ENCODE measurements around the gene ELMOD1.

The ELMOD1 gene

DNA sequence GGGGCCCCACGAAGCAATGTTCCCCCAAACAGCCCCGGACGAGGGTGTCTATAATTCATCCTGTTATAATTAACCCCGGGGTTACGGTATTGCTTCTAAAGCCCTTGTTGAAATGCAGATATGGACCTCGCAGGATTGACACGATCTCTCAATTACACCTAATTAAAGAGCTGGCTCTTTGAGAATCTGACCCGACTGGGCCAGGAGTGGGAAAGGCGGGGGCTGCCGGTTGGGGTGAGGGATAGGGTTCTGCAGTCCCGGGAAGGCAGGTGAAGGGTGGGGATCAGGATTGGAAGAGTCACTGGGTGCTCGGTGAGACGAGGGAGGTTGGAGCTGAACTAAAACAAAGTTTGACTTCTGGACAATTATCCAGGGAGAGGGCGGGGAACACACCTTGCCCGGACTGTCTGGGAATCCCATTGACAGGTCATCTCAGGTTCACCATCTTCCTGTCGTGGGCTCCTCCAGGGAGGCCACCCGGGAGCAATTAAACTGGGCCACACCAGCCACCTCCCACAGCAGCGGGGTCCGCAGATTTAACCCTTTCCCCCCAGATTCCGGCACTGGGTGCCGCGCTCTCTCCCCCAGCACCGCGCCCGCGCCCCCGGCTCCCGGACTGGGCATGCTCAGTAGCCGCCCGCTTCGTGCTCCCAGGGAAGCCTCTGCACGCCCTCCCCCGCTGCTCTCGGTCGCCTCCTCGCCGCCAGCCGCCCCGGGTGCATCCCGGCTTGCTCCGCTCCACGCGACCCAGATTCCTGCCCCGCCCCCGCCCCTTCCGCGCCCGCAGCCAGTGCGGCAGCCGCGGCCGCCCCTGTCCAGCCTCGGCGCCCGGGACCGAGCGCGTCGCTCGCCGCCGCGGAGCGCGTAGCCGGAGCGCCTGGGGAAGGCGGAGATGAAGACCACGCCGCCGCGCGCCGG lies at the start of gene ELMOD1:
Gene ELMOD1 (plus strand): TSS at position 688 of the 918 bp plus-strand sequence. CDS start 27,043 bp downstream, outside the sequence.
- peak in 1 of 2 experiments; percentile 14 for DNase-seq
- TF ChIP-seq POLR2A (IDR thresholded peaks at IDR 0.05; ENCODE audit: low read length) = no peak
- TF ChIP-seq GATA1 (IDR thresholded peaks at IDR 0.05; ENCODE audit: low read depth, low read length) = no peak

DNA sequence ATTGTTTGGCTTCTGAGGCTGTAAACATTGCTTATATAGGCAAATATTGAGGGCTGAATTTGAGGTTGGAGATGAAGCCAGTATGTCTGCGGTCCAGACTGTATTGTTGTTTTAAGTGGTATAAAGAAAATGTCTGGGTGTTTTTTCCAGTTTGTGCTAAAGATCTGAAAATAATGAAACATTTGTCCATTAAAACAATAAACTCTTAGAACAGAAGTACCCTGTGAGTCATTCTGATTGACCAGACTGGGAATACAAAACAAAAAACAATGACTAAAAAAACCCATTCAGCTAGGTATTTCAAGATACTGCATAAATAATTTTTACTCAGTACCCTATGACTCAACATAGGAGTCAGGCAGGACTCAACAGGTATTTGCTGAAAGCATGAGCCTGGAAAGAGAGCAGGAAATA lies 45.8 kb upstream of the ELMOD1 start:
- DNase-seq = no peak
- TF ChIP-seq GATA1 (IDR thresholded peaks at IDR 0.05; ENCODE audit: low read depth, low read length) = no peak
- no peak for TF ChIP-seq POLR2A (IDR thresholded peaks at IDR 0.05; ENCODE audit: low read length)

DNA sequence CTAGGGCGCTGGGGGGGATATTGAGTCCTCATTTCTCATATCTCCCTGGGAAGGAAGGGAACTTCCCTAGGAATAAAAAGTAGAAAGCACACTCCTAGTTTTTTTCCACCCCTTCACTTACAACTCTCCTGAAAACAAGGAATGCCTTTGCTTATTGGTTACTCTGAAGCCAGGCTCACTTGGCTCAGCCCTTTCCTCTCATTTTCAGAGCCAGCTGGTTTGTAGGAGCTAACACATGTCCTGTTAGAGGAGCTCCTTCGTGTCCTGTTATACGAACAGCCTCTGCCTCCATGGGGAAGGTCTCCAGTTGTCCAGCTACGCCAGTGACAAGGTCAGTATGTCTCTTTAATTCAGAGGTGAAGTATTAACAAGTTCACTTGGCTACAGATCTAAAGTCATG lies 43.0 kb upstream of the ELMOD1 start:
- DNase-seq = no peak
- TF ChIP-seq GATA1 (IDR thresholded peaks at IDR 0.05; ENCODE audit: low read depth, low read length) = no peak

DNA sequence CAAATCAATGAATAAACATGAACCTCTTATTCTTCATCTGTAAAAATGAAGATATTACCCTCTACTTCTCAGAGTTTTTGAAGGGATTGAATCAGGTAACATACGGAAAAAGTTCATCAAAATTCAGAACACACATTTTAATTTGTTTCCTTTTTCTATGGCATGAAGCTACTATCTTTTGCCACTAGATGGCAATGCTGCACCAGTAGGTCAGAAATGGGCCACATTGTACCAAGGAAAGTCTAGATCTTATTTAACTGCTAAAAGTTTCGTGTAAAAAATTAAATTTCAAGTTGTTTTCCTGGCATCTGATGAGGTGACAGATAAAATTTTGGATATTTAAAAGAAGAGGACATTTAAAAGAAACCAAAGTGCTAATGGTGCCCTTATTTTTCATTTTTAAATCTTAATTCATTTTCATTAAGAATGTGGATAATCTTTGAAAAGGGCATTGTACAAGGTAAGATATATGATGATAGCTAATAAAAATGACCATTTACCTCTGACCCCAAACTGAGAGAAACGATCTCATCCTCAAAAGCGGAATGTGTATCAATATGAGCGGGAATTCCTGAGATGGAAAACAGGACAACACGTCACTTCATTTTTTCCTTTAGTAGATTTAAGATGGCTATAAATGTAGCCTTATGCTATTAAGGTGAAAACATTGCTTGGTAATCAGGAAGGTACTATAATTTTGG lies 41.5 kb upstream of the ELMOD1 start:
- TF ChIP-seq GATA1 (IDR thresholded peaks at IDR 0.05; ENCODE audit: low read depth, low read length) (no peak), POLR2A (IDR thresholded peaks at IDR 0.05; ENCODE audit: low read length) (no peak)
- DNase-seq = peak; percentile 44 to 70

DNA sequence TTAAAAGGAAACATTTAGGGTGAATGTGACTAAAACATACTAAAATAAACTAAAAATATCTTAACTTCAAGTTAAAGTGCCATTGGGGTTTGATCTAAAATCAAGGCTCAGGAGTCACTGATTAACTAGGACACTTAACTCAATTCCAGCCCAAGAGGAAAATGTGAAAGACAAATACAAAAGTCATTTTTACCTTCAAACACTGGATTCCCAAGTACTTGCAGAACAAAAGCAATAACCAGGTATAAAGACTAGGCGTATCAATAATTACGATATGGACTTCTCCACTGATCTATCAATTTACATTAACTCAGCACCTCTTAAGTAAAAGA lies 41.0 kb upstream of the ELMOD1 start:
- no peak for DNase-seq
- no peak for TF ChIP-seq POLR2A (IDR thresholded peaks at IDR 0.05; ENCODE audit: low read length)

DNA sequence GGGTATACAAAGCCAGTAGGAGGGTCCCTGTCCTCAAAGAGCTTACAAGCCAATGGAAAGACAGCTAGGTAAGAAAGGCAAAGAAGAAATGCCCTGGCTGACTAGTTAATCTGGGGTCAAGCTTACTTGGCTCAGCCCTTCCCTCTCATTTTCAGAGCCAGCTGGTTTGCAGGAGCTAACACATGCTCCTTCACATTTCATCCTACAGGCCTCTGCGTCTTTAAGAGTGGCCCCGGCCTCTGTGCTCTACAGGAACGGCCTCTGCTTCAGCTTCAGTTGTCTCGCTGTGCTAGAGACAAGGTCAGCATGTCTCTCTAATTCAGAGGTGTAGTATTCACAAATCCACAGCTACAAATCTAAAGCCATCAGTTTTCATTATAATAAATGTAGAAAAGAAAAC lies 40.6 kb upstream of the ELMOD1 start:
- TF ChIP-seq GATA1 (IDR thresholded peaks at IDR 0.05; ENCODE audit: low read depth, low read length) (no peak), POLR2A (IDR thresholded peaks at IDR 0.05; ENCODE audit: low read length) (no peak)
- no peak for DNase-seq

DNA sequence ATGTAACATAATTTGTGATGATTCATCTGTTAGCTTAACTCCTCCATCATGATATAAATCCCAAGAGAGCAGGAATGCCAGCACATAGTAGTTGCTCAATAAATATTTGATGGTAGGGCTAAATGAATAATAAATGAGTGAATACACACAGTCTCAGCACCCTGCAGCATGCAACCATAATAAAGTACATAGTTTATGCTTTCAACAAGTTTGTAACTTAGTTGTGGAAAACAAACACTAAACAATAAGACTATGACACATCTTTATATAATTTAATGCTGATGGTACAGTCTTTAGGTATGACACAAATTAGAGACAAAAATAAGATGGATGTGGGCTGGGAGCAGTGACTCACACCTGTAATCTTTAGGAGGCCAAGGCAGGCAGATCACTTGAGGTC lies 29.3 kb upstream of the ELMOD1 start:
- no peak for TF ChIP-seq POLR2A (IDR thresholded peaks at IDR 0.05; ENCODE audit: low read length)
- no peak for TF ChIP-seq GATA1 (IDR thresholded peaks at IDR 0.05; ENCODE audit: low read depth, low read length)
- DNase-seq = no peak

DNA sequence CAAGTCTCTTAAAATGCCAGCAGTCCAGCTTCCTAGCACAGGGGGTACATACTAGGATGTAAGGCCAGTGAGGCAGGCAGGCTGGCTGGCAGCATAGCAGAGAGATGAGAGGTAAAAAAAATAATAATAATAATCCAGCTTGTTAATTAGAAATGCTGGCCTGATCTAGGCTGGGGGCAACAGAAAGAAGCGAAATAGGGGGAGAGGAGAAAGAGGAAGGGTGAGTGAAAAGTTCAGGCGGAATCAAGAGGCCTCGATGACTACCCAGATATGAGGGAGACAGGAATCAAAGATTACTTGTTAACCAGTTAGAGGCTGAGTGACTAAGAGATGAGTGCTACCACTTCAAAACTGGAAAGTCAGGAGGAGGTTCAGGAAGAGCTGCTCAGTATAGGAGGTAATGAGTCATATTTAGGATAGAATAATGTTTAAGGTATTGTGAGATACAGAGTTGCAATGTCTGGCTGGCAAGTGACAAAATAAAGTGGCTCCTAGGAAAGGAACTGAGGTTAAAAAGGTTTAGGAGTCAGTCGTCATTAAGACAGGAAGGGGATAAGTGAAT lies 28.2 kb upstream of the ELMOD1 start:
- DNase-seq = peak in 1 of 2 experiments; percentile 12
- TF ChIP-seq POLR2A (IDR thresholded peaks at IDR 0.05; ENCODE audit: low read length) (no peak), GATA1 (IDR thresholded peaks at IDR 0.05; ENCODE audit: low read depth, low read length) (no peak)

DNA sequence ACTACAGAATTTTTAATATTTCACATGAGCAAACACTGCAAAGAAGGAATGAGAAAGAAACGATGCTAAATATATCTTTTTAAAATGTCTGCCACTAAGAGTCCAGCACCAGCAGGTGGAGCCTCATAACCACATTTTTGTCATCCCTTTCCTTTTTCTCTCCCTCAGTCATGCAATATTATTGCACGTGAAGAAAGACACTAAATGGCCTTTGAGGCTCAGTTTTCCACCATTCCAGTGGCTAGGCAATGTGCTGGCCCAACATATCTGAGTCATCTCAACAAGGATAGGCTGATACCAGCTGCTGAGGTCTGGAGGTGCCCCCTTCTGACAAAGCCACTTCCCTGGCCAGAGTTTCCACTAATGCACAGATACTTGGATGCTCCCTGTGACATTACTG lies 27.2 kb upstream of the ELMOD1 start:
- TF ChIP-seq GATA1 (IDR thresholded peaks at IDR 0.05; ENCODE audit: low read depth, low read length) (no peak), POLR2A (IDR thresholded peaks at IDR 0.05; ENCODE audit: low read length) (no peak)
- peak; percentile 69 to 78 for DNase-seq

DNA sequence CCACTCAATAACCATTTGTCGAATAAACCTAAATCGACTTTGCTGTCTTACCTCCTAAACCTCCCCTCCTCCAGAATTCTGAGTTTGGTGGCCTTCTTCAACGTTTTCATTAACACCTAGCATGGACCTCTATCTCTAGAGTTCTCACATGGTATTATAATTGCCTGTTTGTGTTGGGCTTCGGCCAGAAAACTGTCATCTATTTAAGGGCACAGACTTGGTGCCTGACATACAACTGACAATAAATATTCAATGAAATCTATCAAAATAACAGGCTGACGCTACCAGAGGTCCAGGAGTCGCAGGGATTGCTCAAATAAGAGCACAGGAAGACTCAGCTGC lies 26.1 kb upstream of the ELMOD1 start:
- no peak for DNase-seq
- TF ChIP-seq GATA1 (IDR thresholded peaks at IDR 0.05; ENCODE audit: low read depth, low read length) (no peak), POLR2A (IDR thresholded peaks at IDR 0.05; ENCODE audit: low read length) (no peak)

DNA sequence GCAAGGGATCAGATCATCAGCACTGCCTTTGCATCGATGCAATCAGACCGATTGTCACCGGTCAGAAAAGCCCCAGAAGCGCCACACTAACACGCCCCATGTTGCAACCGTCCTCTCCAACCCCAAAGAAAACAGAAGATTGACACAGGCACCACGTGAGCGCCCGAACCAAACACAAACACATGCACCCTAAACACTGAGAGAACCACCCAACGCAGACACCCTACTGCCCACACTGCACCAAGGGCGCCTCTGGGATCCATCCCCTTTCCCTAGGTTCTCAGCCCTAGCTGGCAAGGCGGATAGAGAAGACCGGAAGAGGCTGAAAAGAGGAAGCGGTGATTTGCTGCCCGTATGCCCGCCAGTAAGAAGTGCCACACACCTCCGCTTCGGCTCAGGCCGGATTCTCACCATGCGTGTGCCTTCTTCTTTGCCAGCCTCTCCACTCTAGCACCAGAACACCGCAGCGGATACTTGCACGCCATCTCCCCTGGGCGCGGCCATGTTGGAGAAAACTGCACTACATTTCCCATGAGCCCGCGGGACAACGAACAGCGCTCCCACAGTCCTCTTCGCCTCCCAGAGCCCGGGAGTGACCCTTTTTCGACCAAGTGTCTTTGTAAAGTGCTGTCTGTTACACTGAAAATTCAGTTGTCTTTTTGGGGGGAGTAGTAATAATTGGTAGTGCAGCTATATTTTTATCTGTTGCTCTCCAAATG lies 25.6 kb upstream of the ELMOD1 start, which contains the start of gene ALKBH8:
Gene ALKBH8 (minus strand): TSS at position 517 of the 719 bp plus-strand sequence. CDS start 4,842 bp downstream, outside the sequence.
- TF ChIP-seq POLR2A (IDR thresholded peaks at IDR 0.05; ENCODE audit: low read length) (peak; percentile 40), GATA1 (IDR thresholded peaks at IDR 0.05; ENCODE audit: low read depth, low read length) (no peak)
- peak; percentile 80 to 83 for DNase-seq

DNA sequence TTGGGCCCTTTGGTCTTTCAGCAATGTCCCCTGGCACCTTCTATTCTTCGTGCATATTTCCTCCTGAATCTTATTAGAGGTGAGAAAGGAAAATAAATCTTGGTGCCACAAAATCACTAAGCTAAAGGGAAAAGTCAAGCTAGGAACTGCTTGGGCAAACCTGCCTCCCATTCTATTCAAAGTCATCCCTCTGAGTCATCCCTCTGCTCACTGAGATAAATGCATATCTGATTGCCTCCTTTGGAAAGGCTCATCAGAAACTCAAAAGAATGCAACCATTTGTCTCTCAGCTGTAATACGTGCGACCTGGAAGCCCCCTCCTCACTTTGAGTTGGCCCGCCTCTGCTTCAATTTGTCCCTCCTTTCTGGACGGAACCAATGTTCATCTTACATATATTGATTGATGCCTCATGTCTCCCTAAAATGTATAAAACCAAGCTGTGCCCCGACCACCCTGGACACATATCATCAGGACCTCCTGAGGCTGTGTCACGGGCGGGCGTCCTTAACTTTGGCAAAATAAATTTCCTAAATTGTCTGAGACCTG lies 24.9 kb upstream of the ELMOD1 start:
- DNase-seq = peak; percentile 79 to 80

DNA sequence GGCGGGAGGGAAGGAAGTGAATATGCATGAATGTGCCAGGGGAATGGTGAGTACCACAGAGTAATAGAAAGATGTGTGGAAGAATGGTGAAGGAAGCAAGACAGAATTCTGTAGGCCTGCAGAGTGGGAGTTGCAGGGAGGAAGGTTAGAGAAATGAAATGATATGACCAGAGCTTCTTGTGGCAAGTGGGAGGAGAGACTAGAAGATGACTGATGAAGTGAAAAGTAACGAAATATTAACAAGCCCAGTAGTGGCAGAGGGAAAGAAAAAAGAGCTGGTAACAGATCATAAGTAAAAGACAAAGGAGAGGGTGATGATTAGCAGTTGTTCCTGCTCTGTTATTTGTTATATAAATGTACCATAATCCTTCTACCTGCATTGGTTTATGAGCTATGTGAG lies 24.4 kb upstream of the ELMOD1 start:
- DNase-seq = peak in 1 of 2 experiments; percentile 18
- TF ChIP-seq POLR2A (IDR thresholded peaks at IDR 0.05; ENCODE audit: low read length) (no peak), GATA1 (IDR thresholded peaks at IDR 0.05; ENCODE audit: low read depth, low read length) (no peak)
